Psoas muscle (tissue), 8 donors: ENCODE measurements around the gene ZNF101. TPM values are rescaled to one million over a fixed set of nuclear protein-coding genes. Genes with fewer than 3 reads are reported as not detected.
"Not testable (repeated sequence)": the region's sequence is repeated elsewhere in the genome, so short reads cannot be mapped to it uniquely, and the experiment has no call there.

Source experiments
- ATAC-seq, 4 donors: fragments of 200-7000 bp; cut with Tn5 transposase; one replicate each; pipeline ENCODE4 v1.9.1; 2020; ENCODE audit warnings: moderate library complexity in 3 of 4, mild to moderate bottlenecking in 2 of 4
- DNase-seq, 2 donors: peaks; one replicate each; pipeline ENCODE4 v3.0.0-alpha.2; 2020
- H3K27ac ChIP-seq: fragments of 200-600 bp; one replicate; pipeline ENCODE4 v1.8.0; 2022
- H3K27me3 ChIP-seq, 3 donors: fragments of 200-600 bp in 1 of 3; one replicate each; pipeline versions ENCODE4 v1.6.1 to v1.8.0; 2013 to 2022; ENCODE audit warnings: low read length in 2 of 3, mild to moderate bottlenecking in 2 of 3, moderate library complexity in 1 of 3; ENCODE audit not compliant: insufficient read depth in 3 of 3
- H3K36me3 ChIP-seq, 2 donors: fragments of 200-600 bp in 1 of 2; one replicate each; pipeline versions ENCODE4 v1.6.1 to v1.8.0; 2013 to 2022; ENCODE audit warnings: low read depth in 1 of 2, mild to moderate bottlenecking in 1 of 2, moderate library complexity in 1 of 2; ENCODE audit not compliant: insufficient read depth in 1 of 2
- H3K4me1 ChIP-seq: fragments of 200-600 bp; one replicate; pipeline ENCODE4 v1.8.0; 2022
- H3K4me3 ChIP-seq: fragments of 200-600 bp; one replicate; pipeline ENCODE4 v1.8.0; 2022; ENCODE audit warnings: mild to moderate bottlenecking
- H3K9me3 ChIP-seq: fragments of 200-600 bp; one replicate; pipeline ENCODE4 v1.8.0; 2022
- WGBS, 3 donors: extraction: QIAGEN DNeasy Blood & Tissue Kit; methylation state at CpG; one replicate each; pipeline versions ENCODE4 v1.1.6 to v1.1.7; 2013; 5-methylcytosine and 5-hydroxymethylcytosine counted together
- intact Hi-C, 2 donors: fragments of 100-400 bp; cut with DNase I; formaldehyde crosslinking; loops; one replicate each; pipeline versions ENCODE4 v1.11.0 to v1.14.2; 2022
- polyA plus RNA-seq, 3 donors: library from polyadenylated mRNA; stranded (reverse); fragments of 200-250 nt; gene quantifications; one replicate each; pipeline ENCODE4 v1.2.3, GENCODE V29; 2013
- total RNA-seq, 4 donors: library from RNA; stranded (reverse); fragmentation: NEBNext Ultra II Directional in 2 of 4; extraction: Animal tissue kit (Norgen Biotek cat#: 25700) in 2 of 4; gene quantifications; one replicate each; pipeline versions ENCODE4 v1.2.1 to v1.2.4, GENCODE V29; 2021 to 2023
- TF ChIP-seq, protein P1 (sequence below): fragments of 200-600 bp; IDR thresholded peaks from one replicate; pipeline ENCODE4 v1.8.0; 2022; ENCODE audit warnings: antibody characterized with exemption
- donor health status: healthy with polysubstance abuse.
- donor health status: DM: no; HTN: no; CAD: no; lungs with moderate emphysema.
- donor health status: Bipolar disorder and iron deficiency.
- donor health status: healthy.
- donor health status: DM: yes; HTN: yes; CAD: no.
- donor health status: DM: no; HTN: no; CAD: no.
- donor health status: DM: no; HTN: no; CAD: no.
- donor health status: DM: yes; HTN: yes; CAD: no.

ZNF101 gene
- total and polyA plus RNA-seq, 7 donors, result 1.5 to 3.8 (median 2.1) TPM

DNA sequence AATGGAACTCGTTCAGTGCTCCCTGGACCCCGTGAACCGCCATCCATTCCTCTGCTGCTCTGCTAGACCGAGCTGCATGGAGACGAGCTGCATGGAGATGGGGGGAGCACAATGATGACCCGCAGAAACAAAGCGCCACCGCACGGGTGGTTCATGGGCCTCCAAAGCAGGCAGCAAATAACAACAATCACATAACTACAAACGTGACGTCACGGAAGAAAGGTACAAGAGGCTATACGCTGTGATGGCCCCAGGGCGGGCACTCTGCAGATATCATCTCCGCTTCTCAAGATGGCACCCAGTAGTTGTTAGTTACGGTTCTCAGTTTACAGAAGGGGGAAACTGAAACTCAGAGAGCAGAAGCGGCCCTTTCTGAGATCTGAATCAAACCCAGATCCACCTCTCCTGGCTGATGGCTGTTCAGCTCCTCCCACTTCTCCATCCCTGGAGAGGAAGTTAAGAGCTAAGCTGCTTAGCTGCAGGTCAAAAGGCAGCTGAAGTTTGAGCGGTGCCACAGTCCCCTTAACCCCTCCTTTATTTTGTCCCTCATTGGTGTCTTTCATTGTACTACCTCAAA, 6.9 kb upstream of the ZNF101 start:
- Histone ChIP-seq H3K9me3 (no peaks in the 10 kb centered on the region), H3K27ac (no peak overlapping the region), H3K4me1 (peaks cover 14% of the 10 kb centered on the region), H3K27me3 (no peaks in the 10 kb centered on the region), H3K36me3 (peaks cover 1 to 38% of the 10 kb centered on the region in 2 donors), H3K4me3 (peak overlapping the region; percentile 99)
- DNase-seq, result no peak
- intact Hi-C loops, result loop anchor here in 1 of 2 donors (5.0 kb wide), 1 partner anchor 116 kb away; no protein-coding TSS in a partner anchor
- no peak for ATAC-seq
- TF ChIP-seq, protein P1, sequence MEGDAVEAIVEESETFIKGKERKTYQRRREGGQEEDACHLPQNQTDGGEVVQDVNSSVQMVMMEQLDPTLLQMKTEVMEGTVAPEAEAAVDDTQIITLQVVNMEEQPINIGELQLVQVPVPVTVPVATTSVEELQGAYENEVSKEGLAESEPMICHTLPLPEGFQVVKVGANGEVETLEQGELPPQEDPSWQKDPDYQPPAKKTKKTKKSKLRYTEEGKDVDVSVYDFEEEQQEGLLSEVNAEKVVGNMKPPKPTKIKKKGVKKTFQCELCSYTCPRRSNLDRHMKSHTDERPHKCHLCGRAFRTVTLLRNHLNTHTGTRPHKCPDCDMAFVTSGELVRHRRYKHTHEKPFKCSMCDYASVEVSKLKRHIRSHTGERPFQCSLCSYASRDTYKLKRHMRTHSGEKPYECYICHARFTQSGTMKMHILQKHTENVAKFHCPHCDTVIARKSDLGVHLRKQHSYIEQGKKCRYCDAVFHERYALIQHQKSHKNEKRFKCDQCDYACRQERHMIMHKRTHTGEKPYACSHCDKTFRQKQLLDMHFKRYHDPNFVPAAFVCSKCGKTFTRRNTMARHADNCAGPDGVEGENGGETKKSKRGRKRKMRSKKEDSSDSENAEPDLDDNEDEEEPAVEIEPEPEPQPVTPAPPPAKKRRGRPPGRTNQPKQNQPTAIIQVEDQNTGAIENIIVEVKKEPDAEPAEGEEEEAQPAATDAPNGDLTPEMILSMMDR, result no peak
- WGBS, 3 donors, result 64 to 69% (median 67%) methylated on average over 18 of the region's 18 CpGs

DNA sequence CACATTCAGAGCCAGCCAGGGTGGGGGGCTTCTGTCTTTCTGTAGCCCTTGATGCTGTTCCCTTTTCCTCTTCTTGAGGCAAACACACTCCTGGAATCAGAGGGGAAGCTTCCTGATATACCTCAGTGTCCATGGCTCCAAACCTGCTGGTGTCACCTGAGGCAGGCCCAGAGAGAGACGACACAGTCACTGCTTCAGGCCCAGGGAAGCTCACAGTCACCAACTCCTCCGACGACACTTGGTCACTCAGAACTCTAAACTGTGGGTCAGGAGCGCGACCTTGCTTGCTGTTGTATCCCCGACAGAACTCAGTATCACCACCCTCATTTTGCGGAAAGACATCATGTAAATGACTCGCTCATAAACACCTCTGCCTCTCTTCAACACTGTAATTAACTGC, 6.3 kb upstream of the ZNF101 start:
- intact Hi-C loops, result loop anchor here in 1 of 2 donors (5.0 kb wide), 1 partner anchor 115 kb away; no protein-coding TSS in a partner anchor
- H3K27me3 ChIP-seq, result no peaks in the 10 kb centered on the region
- 74 to 76% (median 75%) methylated on average over 8 of the region's 8 CpGs for whole genome bisulfite sequencing, 3 donors
- TF ChIP-seq, protein P1, result no peak
- DNase-seq (no peak), ATAC-seq (no peak)
- peak overlapping the region; percentile 99 for H3K4me3 ChIP-seq
- H3K4me1 ChIP-seq, result peaks cover 14% of the 10 kb centered on the region
- no peak overlapping the region for H3K27ac ChIP-seq
- H3K36me3 ChIP-seq, result peaks cover 0 to 32% of the 10 kb centered on the region in 2 donors
- H3K9me3 ChIP-seq, result no peaks in the 10 kb centered on the region

DNA sequence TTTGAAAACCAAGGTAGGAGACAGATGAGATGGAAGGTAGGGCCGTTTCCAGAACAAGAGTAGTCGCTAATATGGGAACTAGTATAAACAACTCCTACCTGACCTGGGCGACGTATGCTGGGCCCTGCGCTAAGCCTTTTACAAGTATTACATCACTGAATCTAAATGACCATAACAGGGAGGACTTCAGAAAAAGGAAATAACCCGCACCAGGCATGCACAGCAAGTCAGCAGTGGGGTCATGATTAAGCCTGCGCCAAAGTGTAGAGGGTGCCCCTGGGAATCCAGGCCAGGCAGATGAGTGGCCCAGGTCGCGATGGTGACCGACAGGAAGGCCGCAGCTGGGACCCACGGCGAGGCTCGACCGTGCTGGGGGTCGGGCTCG, 5.8 kb upstream of the ZNF101 start:
- ATAC-seq (no peak), DNase-seq (no peak)
- Histone ChIP-seq H3K9me3 (no peaks in the 10 kb centered on the region), H3K27ac (peak overlapping the region; percentile 93), H3K27me3 (no peaks in the 10 kb centered on the region), H3K4me1 (peaks cover 14% of the 10 kb centered on the region), H3K36me3 (peaks cover 0 to 27% of the 10 kb centered on the region in 2 donors), H3K4me3 (peak overlapping the region; percentile 99)
- 6 to 10% (median 10%) methylated on average over 17 of the region's 17 CpGs for WGBS, 3 donors
- TF ChIP-seq, protein P1, result no peak
- intact Hi-C loops, result loop anchor here in 1 of 2 donors (5.0 kb wide), 1 partner anchor 114 kb away; no protein-coding TSS in a partner anchor

DNA sequence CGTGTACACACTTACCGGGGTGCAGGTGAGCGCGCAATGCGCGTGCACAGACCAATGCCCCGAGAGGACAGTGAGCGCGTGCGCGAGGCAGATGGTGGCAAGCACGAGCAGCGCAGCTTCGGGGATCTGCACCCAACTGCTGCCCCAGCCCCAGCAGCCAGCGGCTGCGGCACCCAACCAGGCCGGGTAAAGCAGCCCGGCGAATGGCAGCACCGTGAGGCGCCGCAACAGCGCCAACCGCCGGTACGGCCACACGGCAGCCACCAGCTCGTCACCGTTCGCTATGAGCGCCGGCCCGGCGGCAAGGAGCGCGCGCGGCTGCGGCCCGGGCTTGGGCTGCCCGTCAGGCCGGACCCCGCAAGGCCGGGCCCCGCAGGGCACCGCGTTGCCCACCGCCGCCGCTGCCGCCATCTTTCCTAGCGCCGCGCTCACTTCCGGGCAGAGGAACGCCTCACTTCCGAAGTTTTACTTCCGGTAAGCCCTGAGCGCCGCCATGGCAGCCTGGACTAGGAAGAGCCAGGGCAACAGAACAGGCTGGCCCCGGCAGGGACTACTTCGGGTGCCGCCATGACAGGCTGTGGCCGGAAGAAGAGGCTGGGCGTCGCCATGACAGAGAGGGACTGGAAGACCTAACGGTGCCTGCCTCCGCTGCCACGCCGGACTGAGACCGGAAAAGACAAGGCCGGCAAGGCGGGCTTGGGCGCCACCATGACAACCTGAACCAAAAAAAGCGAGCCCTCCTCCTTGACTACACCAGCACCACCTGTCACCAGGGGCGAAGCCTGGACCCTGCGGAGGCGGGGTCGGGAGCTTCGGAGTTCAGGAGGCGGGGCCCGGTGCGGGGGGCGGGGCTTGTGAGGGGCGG, 5.2 kb upstream of the ZNF101 start, which contains the start of gene ATP13A1:
ATP13A1 (minus strand) TSS at position 421 of the 865 bp plus-strand sequence; CDS start at position 411, 10 bp downstream.
- no peaks in the 10 kb centered on the region for H3K27me3 ChIP-seq
- DNase-seq, result peak; percentile 96 to 99
- intact Hi-C loops, result loop anchor here in 1 of 2 donors (5.0 kb wide), 1 partner anchor 114 kb away; no protein-coding TSS in a partner anchor

DNA sequence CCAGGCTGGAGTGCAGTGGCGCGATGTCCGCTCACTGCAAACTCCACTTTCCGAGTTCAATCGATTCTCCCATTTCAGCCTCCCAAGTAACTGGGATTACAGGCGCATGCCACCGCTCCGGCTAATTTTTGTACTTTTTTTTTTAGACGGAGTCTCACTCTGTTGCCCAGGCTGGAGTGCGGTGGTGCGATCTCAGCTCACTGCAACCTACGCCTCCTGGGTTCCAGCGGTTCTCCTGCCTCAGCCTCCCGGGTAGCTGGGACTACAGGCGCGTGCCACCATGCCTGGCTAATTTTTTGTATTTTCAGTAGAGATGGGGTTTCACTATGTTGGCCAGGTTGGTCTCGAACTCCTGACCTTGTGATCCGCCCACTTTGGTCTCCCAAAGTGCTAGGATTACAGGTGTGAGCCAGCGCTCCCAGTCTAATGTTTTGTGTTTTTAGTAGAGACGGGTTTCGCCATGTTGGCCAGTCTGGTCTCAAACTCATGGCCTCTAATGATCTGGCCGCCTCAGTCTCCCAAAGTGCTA, 3.2 kb upstream of the ZNF101 start:
- peaks cover 18% of the 10 kb centered on the region for H3K4me1 ChIP-seq
- 94 to 98% (median 97%) methylated on average over 22 of the region's 22 CpGs for WGBS, 3 donors
- H3K4me3 ChIP-seq, H3K27ac ChIP-seq, H3K36me3 ChIP-seq, H3K9me3 ChIP-seq, ATAC-seq, DNase-seq, H3K27me3 ChIP-seq: not testable (repeated sequence)
- intact Hi-C loops, result loop anchor here (5.0 kb wide), 2 partner anchors 67 to 112 kb away; partner anchors contain the start of gene ZNF14 (in 1 of the 2)

More for the DNA sequence above, 5.2 kb upstream of the ZNF101 start, which contains the start of gene ATP13A1:
- Histone ChIP-seq H3K4me1 (peaks cover 14% of the 10 kb centered on the region), H3K27ac (peak within 1 kb of the TSS; percentile 93), H3K4me3 (peak within 1 kb of the TSS; percentile 99), H3K36me3 (peaks cover 0 to 21% of the 10 kb centered on the region in 2 donors), H3K9me3 (no peaks in the 10 kb centered on the region)
- 0 to 1% (median 1%) methylated on average over 70 to 85 of the region's 85 CpGs for WGBS, 3 donors
- peak; percentile 92 to 96 (median 95) for ATAC-seq
- TF ChIP-seq, protein P1, result peak; percentile 23
